ENCODE measurements around the gene LAMA5.
"Not testable (repeated sequence)": the region's sequence is repeated elsewhere in the genome, so short reads cannot be mapped to it uniquely, and the experiment has no call there.

The LAMA5 gene

DNA sequence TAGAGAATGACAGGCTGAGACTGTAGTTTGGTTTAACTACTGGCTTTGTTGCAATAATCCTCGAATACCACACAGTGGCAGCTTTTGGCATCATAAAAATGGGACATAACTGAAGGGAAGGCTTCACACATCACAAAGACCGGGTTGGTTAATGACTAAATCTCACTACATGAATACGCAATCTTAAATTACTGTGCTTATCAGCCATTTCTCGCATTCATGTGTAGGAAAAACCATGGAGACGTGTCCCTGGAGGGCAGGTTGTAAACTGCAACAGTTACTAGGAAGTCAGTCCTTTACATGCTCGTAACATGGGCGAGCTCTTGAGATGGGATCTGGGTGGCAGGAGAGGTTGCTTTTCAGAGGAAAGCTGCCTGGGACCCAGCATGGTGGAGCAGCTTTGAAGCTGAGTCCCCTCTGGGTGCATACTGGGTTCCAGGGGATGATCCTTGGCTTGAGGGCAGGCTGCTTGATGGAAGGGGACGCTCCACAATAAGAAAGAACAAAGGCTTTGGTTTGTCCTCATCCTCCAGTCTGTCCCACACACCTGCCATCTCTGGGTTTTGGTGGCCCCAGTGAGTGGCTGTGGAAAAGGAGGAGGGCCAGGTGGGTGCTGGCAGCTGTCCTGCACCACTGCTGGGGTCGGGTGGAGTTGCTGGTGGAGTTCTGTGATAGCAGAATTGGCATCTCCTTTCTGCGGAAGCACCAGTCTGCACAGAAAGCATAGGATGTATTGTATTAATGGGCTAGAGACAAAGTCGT, 21.9 kb upstream of the LAMA5 start:
- FAIRE-seq: no peak

DNA sequence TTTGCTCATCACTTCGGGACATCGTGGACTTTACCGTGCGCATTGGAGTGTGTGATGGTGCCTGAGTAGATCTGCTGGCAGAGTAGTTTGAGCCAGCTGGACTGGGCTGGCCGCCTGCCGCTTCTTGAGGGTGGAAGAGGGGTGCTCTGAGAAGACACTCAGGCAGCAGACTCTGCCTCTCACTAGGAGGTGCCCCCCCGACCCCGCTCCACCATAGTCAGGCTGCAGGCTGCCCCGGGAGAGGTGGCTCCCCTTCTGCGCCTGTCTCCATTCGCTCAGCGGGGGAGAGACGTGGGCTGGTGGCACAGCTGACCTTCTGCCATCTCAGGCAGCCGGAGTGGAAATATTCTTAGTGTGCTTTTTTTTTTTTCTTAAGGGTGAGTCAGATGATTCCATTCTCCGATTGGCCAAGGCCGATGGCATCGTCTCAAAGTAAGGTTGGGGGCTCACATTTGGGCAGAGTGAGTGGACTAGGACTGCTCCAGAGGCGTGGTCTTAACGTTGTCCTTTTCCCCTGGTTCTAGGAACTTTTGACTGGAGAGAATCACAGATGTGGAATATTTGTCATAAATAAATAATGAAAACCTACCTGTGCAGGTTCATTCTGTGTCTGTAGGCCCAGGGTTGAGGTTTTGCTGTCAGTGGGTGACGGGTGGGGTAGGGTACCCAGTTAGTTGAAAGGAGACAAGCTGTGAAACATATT, 21.0 kb upstream of the LAMA5 start:
- FAIRE-seq: no peak

DNA sequence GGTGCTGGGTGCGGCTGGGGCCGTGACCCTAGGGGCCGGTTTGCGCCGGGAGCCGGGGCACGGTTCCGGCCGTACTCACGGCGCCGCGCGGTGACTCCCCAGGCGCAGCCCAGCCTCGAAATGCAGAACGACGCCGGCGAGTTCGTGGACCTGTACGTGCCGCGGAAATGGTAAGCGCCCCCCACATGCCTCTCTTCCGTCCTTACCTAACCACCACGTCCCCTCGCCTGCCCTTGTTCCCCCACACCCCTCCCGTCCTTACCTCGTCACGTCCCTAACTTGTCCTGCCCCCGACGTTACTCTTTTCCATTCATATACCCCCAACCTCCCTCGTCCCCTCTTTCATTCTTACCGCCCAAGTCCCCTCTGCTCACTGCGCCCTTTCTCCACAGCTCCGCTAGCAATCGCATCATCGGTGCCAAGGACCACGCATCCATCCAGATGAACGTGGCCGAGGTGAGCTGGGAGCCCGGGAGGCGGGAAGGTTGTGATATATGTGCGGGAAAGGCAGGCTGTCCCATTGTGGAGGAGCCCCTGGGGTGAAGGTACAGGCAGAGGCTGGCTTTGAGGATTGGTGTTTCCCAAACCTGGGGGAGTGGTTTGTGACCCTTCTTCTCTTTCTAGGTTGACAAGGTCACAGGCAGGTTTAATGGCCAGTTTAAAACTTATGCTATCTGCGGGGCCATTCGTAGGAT, 20.3 kb upstream of the LAMA5 start:
- no peak for FAIRE-seq

DNA sequence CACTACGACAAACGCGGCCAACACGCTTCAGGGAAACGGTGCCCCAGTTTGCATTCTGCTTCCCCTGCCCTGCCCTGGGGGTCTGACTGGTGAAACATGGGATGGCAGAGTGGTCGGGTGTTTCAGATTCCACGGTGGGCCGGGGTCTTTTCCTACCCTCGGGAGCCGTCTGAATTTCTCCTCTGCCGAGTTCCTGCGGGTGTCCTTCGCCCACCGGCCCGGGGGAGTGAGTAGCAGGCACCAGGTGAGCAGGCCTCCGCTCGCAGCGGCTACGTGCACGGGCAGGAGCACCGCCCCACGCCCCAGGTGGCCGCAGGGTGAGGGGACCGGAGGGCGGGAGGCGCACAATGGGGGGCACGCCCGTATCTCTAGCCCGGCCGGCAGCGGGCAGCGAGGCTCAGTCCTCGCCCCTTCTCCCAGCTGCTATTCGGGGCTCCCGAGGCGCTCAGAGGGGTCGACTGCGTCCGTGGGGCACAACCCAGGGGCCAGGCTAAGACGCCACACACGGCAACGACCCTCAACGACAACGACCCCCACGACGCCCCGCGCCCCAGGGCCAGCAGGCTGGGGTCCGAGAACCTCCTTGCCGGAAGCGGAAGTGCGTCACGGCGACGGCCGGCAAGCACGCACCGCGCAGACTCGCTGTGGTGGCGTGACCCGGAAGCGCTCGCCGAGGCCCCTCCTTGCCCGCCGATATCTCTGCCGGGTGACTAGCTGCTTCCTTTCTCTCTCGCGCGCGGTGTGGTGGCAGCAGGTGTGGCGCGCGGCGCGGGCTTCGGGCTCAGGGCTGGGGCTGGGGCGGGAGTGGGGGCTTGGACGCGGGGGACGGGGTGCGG, 19.5 kb upstream of the LAMA5 start, which contains the start of gene RPS21:
RPS21 (plus strand) TSS at position 721 of the 836 bp plus-strand sequence. CDS start 236 bp downstream, outside the sequence.
- no peak for FAIRE-seq

DNA sequence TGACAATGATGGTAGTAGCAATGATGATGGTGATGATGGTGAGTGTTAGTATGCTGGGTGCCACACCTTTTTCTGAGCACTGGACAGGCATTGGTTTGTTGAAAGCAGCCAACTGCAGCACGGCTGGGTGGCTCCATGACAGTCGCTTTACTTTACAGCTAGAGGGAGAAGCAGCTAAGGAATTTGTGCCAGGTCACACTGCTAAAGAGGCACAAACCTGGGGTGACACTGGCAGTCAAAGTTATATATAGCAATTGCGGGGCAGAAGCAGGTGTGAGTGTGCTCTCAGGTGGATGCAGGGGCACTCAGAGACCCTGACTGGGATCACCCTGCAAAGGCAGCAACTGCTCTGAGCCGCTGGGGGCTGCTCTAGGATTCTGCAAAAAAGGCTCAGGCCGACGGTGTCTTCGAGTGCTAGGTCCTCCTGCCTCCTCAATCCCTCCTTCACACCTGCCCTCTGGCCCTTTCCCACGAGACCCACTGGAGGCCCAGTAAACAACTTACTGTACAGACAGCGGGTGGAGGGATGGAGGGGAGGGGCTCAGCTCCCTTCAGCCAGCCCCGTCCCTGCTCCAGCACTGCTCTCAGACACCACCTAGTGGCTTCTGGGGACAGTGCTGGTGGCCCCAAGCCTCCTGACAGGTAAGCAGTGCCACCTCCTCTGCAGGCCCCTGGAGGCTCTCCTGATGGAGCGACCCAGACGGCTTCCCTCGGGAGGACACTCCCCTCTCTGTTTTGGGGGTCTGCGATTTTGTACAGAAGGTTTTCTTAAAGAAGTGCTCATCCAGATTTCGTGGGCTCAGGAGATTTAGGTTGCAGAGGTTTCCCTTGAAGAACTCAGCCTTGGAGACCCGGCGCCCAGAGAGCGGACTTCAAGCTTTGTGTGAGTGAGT, 15.4 kb upstream of the LAMA5 start:
- FAIRE-seq: no peak

DNA sequence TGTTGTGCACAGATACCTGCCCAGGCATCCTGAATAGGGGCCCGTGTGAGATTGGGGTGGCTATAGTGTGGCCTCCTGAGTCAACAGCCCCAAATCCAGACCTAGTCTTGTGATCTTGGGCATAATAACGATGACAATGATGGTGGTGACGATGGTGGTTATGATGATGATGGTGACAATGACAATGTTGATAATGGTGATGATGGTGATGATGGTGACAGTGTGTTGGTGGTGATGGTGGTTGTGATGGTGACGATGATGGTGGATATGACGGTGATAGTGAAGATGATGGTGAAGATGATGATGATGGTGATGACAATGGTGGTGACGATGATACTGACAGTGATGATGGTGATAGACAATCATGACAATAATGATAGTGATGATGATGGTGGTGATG, 14.7 kb upstream of the LAMA5 start:
- no peak for FAIRE-seq

DNA sequence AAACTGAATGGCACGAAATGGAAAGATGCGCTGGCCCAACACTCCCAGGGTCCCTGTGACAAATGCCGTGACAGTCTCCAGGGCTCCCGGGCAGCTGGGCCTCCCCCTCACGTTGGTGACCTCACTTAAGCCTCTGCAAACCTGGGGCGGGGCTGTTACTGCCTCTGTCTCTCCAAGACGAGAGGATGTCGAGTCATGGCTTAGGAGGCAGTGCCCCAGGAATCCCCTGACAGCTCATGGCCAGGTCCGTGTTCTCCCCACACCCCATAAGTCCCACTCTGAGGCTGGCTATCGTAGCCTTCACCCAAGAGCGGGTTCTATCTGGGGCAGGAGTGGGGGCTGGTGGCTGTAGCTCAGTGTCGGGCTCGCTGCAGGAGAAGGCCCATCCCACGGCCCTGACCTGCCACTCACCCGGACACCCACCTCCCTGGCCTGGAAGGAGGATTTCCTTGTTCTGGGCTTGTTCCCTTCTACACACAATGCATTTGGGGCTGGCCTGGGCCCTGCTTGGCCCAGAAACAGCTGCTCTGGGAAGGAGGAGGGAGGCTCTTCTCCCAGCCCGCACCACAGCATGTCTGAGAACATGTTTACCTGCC, 14.2 kb upstream of the LAMA5 start:
- FAIRE-seq: no peak

DNA sequence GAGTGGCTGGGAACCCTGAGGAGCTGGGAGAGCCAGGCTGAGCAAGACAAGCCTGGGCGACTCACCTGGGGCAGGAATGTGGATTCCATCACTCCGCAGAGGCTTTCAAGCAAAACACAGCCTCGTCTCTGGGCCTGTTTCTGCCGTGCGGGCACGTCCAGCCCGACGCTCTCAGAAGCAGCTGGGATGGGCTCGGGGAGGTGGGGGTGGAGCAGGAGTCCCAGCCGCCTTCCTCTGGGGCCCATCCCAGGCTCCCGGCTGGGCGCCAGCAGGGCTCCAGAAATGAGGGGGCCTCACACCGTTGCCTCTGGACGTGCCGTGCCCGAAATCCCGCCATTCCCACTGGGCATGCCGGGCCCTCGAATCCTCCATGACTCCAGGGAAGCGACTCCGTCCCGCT, 11.1 kb upstream of the LAMA5 start:
- FAIRE-seq: no peak

DNA sequence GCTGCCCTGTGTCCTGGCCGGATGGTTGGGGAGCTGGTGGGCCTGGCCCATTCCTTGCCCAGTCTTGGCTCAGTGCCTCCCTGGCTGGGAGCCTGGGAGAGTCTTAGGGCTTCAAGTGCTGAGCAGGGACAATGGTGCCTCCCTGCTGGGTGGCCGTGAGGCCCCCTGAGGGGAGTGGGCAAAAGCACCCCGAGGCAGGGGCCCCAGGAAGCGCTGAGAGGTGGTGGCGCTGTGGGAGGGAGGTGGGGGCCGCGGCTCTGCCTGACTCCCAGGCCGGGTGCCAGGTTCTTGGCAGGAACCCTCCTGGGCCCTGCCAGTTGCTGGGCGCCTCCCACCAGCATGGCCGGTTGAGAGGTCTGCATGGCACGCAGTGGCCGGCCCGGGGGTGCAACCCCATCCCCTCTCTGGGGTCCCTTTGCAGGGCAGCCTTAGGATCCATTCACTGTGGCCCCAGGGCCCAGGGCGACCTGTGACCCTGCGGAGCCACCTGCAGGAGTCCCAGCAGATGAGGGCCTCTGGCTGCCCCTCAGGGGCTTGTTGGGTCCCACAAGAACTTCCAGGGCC, 10.6 kb upstream of the LAMA5 start:
- FAIRE-seq: no peak

DNA sequence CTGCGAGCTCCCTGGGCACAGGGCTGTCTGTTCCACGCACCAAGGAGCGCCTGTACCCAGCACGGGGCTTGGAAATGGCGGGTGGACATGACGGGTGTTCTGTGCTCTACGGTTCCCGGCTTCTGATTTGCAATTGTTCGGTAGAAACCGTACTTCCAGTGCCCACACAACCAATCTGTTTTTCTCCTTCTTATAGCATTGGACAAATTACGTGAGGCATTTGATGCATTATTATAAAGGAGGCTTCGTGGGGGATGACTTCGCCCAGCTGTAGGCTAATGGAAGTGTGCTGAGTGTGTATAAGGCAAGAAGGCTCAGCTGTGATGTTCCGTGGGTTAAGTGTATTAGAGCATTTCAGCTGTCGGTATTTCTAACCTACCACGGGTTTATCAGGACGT, 10.0 kb upstream of the LAMA5 start:
- no peak for FAIRE-seq

DNA sequence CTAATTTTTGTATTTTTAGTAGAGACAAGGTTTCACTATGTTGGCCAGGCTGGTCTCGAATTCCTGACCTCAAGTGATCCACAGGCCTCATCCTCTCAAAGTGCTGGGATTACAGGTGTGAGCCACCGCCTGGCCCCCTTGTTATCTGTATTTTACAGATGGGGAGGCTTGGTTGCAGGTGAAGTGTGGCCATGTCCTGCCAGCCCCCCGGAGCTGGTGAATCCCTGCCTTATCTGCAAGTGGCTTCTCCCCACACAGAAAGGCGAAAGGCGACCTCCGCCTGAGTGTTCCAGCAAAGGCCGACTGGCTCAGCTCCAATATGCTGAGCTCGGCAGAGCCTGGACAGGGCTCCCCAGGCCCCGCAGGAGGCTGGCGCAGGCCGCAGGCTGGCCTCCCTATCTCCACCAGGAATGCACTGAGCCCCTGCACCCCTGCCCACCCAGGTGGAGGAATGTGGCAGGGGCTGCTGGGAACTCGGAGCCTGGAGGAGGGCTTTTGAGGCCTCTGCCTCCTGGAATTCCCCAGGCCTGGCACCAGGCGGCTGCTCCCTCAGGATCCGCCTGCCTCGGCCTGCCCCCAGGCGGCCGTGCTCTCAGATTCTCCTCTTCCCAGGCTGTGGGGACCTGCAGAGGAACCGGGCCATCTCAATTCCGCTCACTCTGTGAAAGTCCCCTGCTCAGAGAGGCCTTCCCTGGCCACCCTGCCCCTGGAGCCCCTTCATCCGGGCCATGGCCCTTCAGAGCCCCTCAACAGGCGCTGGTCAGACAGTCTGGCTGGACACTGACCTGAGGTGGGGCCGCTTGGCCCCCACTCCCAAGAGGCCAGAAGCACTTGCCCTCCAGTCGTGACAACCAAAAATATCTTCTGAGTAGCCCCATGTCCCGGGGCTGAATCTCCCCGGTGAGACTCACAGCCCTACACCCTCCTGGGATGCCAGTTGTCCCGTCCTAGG, 9.3 kb upstream of the LAMA5 start:
- FAIRE-seq: no peak

DNA sequence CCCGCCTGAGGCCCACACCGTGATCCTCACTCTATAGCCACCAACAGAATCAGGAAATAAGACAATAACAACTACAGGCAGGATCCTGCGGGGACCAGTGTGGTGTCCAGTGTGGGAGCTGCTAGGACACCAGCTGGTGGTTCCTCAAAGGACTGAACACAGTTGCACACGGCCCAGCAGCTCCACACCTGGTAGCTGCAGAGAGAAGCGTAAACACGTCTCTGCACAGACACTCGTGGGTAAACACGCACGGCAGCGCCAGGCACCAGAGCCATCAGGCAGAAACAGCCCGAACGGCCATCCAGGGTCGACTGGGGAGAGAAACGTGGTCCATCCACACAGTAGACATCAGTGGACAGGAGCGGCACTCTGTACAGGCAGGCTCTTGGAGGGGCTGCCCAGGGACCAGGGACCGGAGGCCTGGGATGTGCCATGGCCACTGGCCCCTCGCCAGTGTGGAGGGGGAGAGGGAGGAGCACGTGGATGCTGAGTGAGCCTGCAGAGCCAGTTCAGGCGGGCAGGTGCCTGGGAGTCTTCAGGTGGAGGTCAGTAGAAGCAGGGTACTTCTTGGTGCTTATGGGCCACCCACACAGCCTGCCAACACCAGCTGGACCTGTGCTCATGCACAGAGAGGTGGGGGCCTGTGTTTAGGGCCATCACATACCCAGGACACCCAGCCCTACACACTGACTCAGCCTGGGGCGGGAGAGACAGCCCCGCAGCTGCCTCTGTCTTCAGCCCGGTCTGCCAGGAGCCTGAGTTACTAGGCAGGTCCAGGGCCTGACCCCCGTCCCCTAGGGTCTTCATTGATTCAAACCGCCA, 7.4 kb upstream of the LAMA5 start:
- FAIRE-seq: no peak

DNA sequence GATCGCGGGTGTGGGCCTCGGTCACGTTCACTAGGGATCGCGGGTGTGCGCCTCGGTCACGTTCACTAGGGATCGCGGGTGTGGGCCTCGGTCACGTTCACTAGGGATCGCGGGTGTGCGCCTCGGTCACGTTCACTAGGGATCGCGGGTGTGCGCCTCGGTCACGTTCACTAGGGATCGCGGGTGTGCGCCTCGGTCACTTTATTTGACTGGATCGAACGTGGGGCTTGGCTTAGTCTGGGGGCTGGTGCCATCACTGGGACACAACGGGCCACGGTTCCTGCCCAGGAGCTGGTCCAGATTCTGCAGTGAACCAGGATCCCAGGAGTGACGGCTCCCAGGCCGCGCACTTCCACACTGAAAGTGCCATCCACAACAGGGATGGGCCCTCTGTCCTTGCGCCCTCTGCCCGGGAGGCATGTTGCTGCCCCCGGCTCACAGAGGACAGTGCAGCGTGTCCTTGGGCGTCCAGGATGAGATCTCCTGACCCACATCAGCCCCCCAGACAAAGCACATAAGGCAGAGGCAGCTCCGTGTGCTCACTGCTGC, 6.6 kb upstream of the LAMA5 start:
- not testable (repeated sequence) for FAIRE-seq

DNA sequence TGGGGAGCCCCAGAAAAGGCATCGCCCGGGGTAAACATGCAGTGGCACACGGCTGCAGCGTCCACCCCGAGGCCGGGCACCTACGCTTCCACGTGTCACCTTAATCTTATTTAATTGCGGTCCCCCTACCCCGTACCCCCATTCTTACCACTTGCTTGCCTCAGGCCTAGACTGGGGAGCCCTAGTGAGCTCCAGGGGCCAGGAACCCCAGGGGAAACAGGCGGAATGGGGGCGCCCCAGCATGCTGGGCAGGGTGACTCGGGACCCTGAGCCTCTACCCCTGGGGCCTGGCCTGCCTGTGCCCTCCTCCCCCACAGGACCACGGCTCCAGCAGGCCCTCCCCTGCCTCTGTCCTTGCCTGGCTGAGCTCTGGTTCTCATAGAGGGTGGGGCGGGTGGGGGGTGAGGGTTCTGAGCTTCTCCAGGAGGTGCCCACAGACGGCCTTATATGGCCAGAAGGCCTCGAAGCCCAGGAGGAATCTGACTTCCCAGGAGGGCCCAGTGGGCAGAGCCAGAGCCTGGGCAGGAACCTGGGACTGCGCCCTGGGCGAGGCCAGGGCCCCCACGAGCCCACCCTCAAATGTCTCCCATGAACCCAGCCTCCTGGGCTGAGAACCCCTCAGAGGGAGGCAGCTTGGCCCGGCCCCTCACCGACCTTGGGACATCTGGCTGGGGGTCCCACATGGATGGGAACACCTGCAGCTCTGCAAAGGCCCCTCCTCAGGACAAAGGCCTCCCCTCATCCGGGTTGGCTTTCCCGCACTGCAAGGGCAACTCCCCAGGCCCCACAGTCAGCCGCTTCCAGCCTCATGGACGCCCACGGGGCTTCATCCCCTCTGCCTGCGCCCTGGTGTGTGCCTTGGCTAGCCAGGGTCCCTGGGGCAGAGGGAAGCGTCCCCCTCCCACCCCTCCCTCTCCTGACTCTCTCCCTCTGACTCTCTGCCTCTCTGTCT, 5.2 kb upstream of the LAMA5 start:
- FAIRE-seq: no peak

DNA sequence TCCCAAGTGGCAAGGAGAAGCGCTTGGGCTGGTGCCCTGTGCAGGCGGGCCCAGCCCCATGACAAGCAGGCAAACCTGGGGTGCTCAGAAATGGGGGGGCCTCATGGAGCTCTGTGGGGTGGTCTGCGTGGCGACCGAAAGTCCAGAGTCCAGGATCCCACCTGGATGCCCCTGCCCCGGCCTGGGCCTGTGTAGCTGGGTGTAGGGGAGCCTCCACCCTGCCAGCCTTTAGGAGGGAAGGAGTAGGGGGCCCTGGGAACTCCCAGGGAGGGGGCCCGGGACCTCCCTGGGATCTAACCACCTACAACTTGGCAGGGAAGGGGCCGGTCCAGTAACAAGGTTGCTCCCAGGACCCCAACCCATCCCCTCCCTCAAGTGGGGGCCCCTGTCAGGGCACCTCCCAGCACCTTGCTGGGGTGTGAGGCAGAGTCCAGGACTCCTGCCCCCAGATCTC, 4.5 kb upstream of the LAMA5 start:
- no peak for FAIRE-seq

DNA sequence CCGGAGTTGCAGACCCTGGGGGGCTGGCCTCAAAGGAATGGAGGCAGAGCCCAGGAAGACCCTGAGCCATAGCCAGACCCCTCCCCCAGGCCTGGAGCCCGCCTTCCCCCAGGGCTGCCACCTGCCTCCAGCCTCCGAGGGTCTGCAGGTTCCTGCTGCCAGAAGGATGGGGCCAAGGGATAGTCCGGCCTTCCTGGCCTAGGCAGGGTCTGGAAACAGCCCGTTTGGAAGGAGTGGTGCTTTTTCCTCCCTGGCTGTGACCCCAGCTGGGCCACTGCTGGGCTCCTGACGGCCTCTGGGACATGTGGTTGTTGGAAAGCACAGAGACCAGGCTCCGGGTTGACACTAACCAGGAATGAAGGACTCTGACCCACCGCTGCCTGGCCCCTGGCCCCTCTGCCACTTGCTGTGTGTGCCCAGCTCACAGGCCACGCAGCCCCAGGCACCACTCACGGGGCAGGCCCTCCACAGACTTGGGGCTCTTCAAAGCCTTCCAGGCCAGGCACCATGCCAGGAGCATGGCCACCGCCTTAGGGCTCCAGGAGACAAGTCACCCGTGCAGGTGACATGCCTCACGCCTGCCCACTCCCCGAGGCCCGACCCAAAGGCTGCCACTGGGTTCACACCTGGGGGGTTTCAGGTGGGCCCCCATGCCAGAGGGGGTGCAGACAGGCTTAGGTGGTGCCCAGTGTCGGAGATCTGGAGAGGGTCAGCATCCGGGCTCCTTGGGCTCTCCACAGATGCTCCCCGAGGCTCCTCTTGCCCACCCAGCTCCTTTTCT, 3.9 kb upstream of the LAMA5 start:
- no peak for FAIRE-seq

Data from TTC549 (cell line).